ENCODE results near the gene CELF1. TPM values are rescaled to one million over a fixed set of nuclear protein-coding genes. Genes with fewer than 3 reads are reported as not detected.

CELF1 gene
- total and polyA plus RNA-seq, 2 donors (not counting 1 experiment from before 2014, with no cell fraction given) = 81.1 to 100 TPM

DNA sequence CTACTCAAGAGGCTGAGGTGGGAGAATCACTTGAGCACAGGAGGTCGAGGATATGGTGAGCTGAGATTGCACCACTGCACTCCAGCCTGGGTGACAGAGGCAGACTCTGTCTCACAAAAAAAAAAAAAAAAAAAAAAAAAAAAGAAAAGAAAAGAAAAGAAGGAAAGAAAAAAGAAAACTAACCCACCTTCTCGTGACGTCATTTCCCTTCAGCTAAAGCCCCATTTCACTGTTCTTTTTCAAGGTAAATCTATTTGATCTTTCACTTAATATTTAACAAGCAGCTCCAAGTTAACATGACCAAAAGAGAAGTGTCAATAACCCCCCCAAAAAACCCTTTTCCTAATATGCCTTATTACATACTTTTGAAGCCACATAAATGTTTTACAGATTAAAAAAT lies 109.1 kb downstream of the CELF1 start:
- no peaks in the 10 kb centered on the region for H3K79me2 ChIP-seq (ENCODE audit: control insufficient read depth, insufficient read depth, low read length)
- H3K27me3 ChIP-seq (ENCODE audit: control insufficient read depth, insufficient read depth, low read length) = no peaks in the 10 kb centered on the region
- no peaks in the 10 kb centered on the region for H3K9me3 ChIP-seq (ENCODE audit: control insufficient read depth, insufficient read depth, low read depth, low read length)
- no peak overlapping the region for H3K4me2 ChIP-seq (ENCODE audit: extremely low read depth, insufficient read depth, low read length)
- H3K9ac ChIP-seq (ENCODE audit: insufficient read depth, low read length) = no peak overlapping the region
- H3K36me3 ChIP-seq (ENCODE audit: control insufficient read depth, insufficient read depth, low read length) = no peaks in the 10 kb centered on the region
- TF ChIP-seq, protein P1, sequence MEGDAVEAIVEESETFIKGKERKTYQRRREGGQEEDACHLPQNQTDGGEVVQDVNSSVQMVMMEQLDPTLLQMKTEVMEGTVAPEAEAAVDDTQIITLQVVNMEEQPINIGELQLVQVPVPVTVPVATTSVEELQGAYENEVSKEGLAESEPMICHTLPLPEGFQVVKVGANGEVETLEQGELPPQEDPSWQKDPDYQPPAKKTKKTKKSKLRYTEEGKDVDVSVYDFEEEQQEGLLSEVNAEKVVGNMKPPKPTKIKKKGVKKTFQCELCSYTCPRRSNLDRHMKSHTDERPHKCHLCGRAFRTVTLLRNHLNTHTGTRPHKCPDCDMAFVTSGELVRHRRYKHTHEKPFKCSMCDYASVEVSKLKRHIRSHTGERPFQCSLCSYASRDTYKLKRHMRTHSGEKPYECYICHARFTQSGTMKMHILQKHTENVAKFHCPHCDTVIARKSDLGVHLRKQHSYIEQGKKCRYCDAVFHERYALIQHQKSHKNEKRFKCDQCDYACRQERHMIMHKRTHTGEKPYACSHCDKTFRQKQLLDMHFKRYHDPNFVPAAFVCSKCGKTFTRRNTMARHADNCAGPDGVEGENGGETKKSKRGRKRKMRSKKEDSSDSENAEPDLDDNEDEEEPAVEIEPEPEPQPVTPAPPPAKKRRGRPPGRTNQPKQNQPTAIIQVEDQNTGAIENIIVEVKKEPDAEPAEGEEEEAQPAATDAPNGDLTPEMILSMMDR (conservative IDR thresholded peaks at IDR 0.05 in 1 of 2, IDR thresholded peaks at IDR 0.05 in 1 of 2; ENCODE audit: low read depth in 1 of 2, low read length in 2 of 2) = no peak
- no peak for TF ChIP-seq EZH2 (IDR thresholded peaks at IDR 0.05; ENCODE audit: low read length, missing control alignments)
- H4K20me1 ChIP-seq (ENCODE audit: control insufficient read depth, extremely low read depth, insufficient read depth, low read length) = no peaks in the 10 kb centered on the region
- no peak overlapping the region for H3K27ac ChIP-seq (ENCODE audit: insufficient read depth, low read length)
- H3K4me1 ChIP-seq (ENCODE audit: control insufficient read depth, extremely low read depth, insufficient read depth, low read length) = no peaks in the 10 kb centered on the region
- no peak for DNase-seq (ENCODE audit: low read depth in 2 of 2)
- no peak overlapping the region for H2AFZ ChIP-seq (ENCODE audit: low read length)
- no peak overlapping the region for H3K4me3 ChIP-seq (replicated peaks in 1 of 4; ENCODE audit: control extremely low read depth in 1 of 4, insufficient read depth in 1 of 4, low read depth in 3 of 4, low read length in 4 of 4)

GRCh38 chr11:47443028-47443700 lies 109.8 kb downstream of the CELF1 start:
- no peaks in the 10 kb centered on the region for H4K20me1 ChIP-seq (ENCODE audit: control insufficient read depth, extremely low read depth, insufficient read depth, low read length)
- no peaks in the 10 kb centered on the region for H3K27me3 ChIP-seq (ENCODE audit: control insufficient read depth, insufficient read depth, low read length)
- H3K4me2 ChIP-seq (ENCODE audit: extremely low read depth, insufficient read depth, low read length) = no peak overlapping the region
- H3K79me2 ChIP-seq (ENCODE audit: control insufficient read depth, insufficient read depth, low read length) = no peaks in the 10 kb centered on the region
- H3K4me3 ChIP-seq (replicated peaks in 1 of 4; ENCODE audit: control extremely low read depth in 1 of 4, insufficient read depth in 1 of 4, low read depth in 3 of 4, low read length in 4 of 4) = no peak overlapping the region
- no peaks in the 10 kb centered on the region for H3K36me3 ChIP-seq (ENCODE audit: control insufficient read depth, insufficient read depth, low read length)
- H3K9me3 ChIP-seq (ENCODE audit: control insufficient read depth, insufficient read depth, low read depth, low read length) = no peaks in the 10 kb centered on the region
- H3K9ac ChIP-seq (ENCODE audit: insufficient read depth, low read length) = no peak overlapping the region
- no peak overlapping the region for H2AFZ ChIP-seq (ENCODE audit: low read length)
- TF ChIP-seq, protein P1 (conservative IDR thresholded peaks at IDR 0.05 in 1 of 2, IDR thresholded peaks at IDR 0.05 in 1 of 2; ENCODE audit: low read depth in 1 of 2, low read length in 2 of 2) = no peak
- no peak for TF ChIP-seq EZH2 (IDR thresholded peaks at IDR 0.05; ENCODE audit: low read length, missing control alignments)
- no peaks in the 10 kb centered on the region for H3K4me1 ChIP-seq (ENCODE audit: control insufficient read depth, extremely low read depth, insufficient read depth, low read length)
- no peak overlapping the region for H3K27ac ChIP-seq (ENCODE audit: insufficient read depth, low read length)
- no peak for DNase-seq (ENCODE audit: low read depth in 2 of 2)

GRCh38 chr11:47442514-47442913 lies 110.4 kb downstream of the CELF1 start:
- Histone ChIP-seq H3K4me1 (ENCODE audit: control insufficient read depth, extremely low read depth, insufficient read depth, low read length) (no peaks in the 10 kb centered on the region), H3K27ac (ENCODE audit: insufficient read depth, low read length) (no peak overlapping the region), H3K4me2 (ENCODE audit: extremely low read depth, insufficient read depth, low read length) (no peak overlapping the region), H3K9ac (ENCODE audit: insufficient read depth, low read length) (no peak overlapping the region), H3K27me3 (ENCODE audit: control insufficient read depth, insufficient read depth, low read length) (no peaks in the 10 kb centered on the region), H3K79me2 (ENCODE audit: control insufficient read depth, insufficient read depth, low read length) (no peaks in the 10 kb centered on the region), H4K20me1 (ENCODE audit: control insufficient read depth, extremely low read depth, insufficient read depth, low read length) (no peaks in the 10 kb centered on the region), H3K4me3 (replicated peaks in 1 of 4; ENCODE audit: control extremely low read depth in 1 of 4, insufficient read depth in 1 of 4, low read depth in 3 of 4, low read length in 4 of 4) (no peak overlapping the region), H3K36me3 (ENCODE audit: control insufficient read depth, insufficient read depth, low read length) (no peaks in the 10 kb centered on the region), H3K9me3 (ENCODE audit: control insufficient read depth, insufficient read depth, low read depth, low read length) (no peaks in the 10 kb centered on the region), H2AFZ (ENCODE audit: low read length) (no peak overlapping the region)
- TF ChIP-seq, protein P1 (conservative IDR thresholded peaks at IDR 0.05 in 1 of 2, IDR thresholded peaks at IDR 0.05 in 1 of 2; ENCODE audit: low read depth in 1 of 2, low read length in 2 of 2) = no peak
- no peak for TF ChIP-seq EZH2 (IDR thresholded peaks at IDR 0.05; ENCODE audit: low read length, missing control alignments)
- DNase-seq (ENCODE audit: low read depth in 2 of 2) = no peak

All from fibroblast of lung (primary cell).